ENCODE measurements around the gene LRRC8E.
"Not testable (repeated sequence)": the region's sequence is repeated elsewhere in the genome, so short reads cannot be mapped to it uniquely, and the experiment has no call there.

The LRRC8E gene

DNA sequence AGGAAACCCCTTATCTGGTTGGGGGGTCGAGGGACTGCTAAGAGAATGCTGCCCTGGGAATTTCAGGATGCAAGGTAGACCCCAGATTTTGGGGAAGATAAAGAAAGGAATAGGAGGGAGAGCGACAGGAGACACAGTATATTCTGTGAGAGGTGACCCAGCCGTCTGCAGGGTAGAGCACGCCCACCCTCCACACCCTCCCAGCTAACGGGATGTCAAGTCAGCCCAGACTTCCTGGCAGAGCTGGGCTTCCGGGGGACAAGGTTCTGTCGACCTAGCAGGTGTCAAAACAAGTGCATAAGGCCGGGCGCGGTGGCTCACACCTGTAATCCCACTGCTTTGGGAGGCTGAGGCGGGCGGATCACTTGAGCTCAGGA lies 13.4 kb upstream of the LRRC8E start:
- Histone ChIP-seq H2AFZ (ENCODE audit: low read depth, low read length) (peak overlapping the region; percentile 21), H3K4me1 (ENCODE audit: insufficient read depth, low read length) (peaks cover 35% of the 10 kb centered on the region), H3K4me3 (ENCODE audit: low read length) (peak overlapping the region; percentile 76), H3K27me3 (ENCODE audit: insufficient read depth, low read length) (no peaks in the 10 kb centered on the region), H3K36me3 (ENCODE audit: insufficient read depth, low read length) (peaks cover 2% of the 10 kb centered on the region), H3K9me3 (ENCODE audit: low read length) (no peaks in the 10 kb centered on the region)

- H3K27me3 ChIP-seq (ENCODE audit: insufficient read depth, low read length): no peaks in the 10 kb centered on the region
- H3K4me1 ChIP-seq (ENCODE audit: insufficient read depth, low read length): peaks cover 18% of the 10 kb centered on the region
- H3K4me3 ChIP-seq (ENCODE audit: low read length): no peak overlapping the region
- H3K9me3 ChIP-seq (ENCODE audit: low read length): no peaks in the 10 kb centered on the region
- no peak overlapping the region for H2AFZ ChIP-seq (ENCODE audit: low read depth, low read length)
- peaks cover 2% of the 10 kb centered on the region for H3K36me3 ChIP-seq (ENCODE audit: insufficient read depth, low read length)
Observed at GRCh38 chr19:7877249-7877836, 11.0 kb upstream of the LRRC8E start.

- no peak overlapping the region for H2AFZ ChIP-seq (ENCODE audit: low read depth, low read length)
- no peaks in the 10 kb centered on the region for H3K9me3 ChIP-seq (ENCODE audit: low read length)
- no peak overlapping the region for H3K4me3 ChIP-seq (ENCODE audit: low read length)
- no peaks in the 10 kb centered on the region for H3K36me3 ChIP-seq (ENCODE audit: insufficient read depth, low read length)
- peaks cover 4% of the 10 kb centered on the region for H3K4me1 ChIP-seq (ENCODE audit: insufficient read depth, low read length)
- H3K27me3 ChIP-seq (ENCODE audit: insufficient read depth, low read length): no peaks in the 10 kb centered on the region
Observed at GRCh38 chr19:7879111-7879807, 9.1 kb upstream of the LRRC8E start.

- no peaks in the 10 kb centered on the region for H3K9me3 ChIP-seq (ENCODE audit: low read length)
- no peak overlapping the region for H3K4me3 ChIP-seq (ENCODE audit: low read length)
Observed at GRCh38 chr19:7879836-7880235, 8.5 kb upstream of the LRRC8E start.

DNA sequence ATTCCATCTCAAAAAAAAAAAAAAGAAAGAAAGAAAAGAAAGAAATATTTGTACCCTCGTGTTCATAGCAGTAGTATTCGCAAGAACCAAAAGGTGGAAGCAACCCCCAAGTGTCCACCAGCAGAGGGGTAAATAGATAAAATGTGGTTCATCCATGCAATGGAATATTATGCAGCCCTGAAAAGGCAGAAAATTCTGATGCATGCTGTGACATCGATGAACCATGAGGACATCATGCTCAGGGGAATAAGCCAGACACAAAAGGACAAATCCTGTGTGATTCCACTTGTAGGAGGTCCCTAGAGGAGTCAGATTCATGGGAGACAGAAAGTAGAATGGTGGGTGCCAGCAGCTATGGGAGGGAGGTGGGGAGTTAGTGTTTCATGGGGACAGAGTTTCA lies 6.4 kb upstream of the LRRC8E start:
- H3K4me3 ChIP-seq (ENCODE audit: low read length): no peak overlapping the region
- no peaks in the 10 kb centered on the region for H3K36me3 ChIP-seq (ENCODE audit: insufficient read depth, low read length)
- no peaks in the 10 kb centered on the region for H3K4me1 ChIP-seq (ENCODE audit: insufficient read depth, low read length)
- no peaks in the 10 kb centered on the region for H3K9me3 ChIP-seq (ENCODE audit: low read length)
- no peak overlapping the region for H2AFZ ChIP-seq (ENCODE audit: low read depth, low read length)
- peaks cover 2% of the 10 kb centered on the region for H3K27me3 ChIP-seq (ENCODE audit: insufficient read depth, low read length)

More at GRCh38 chr19:7879836-7880235, 8.5 kb upstream of the LRRC8E start:
- peaks cover 2% of the 10 kb centered on the region for H3K4me1 ChIP-seq (ENCODE audit: insufficient read depth, low read length)
- H3K27me3 ChIP-seq (ENCODE audit: insufficient read depth, low read length): no peaks in the 10 kb centered on the region
- H2AFZ ChIP-seq (ENCODE audit: low read depth, low read length): no peak overlapping the region
- no peaks in the 10 kb centered on the region for H3K36me3 ChIP-seq (ENCODE audit: insufficient read depth, low read length)

GRCh38 chr19:7883105-7883504 lies 5.2 kb upstream of the LRRC8E start:
- peaks cover 11% of the 10 kb centered on the region for H3K27me3 ChIP-seq (ENCODE audit: insufficient read depth, low read length)
- no peaks in the 10 kb centered on the region for H3K36me3 ChIP-seq (ENCODE audit: insufficient read depth, low read length)
- no peaks in the 10 kb centered on the region for H3K9me3 ChIP-seq (ENCODE audit: low read length)
- H3K4me1 ChIP-seq (ENCODE audit: insufficient read depth, low read length): no peaks in the 10 kb centered on the region
- H2AFZ ChIP-seq (ENCODE audit: low read depth, low read length): no peak overlapping the region
- no peak overlapping the region for H3K4me3 ChIP-seq (ENCODE audit: low read length)

GRCh38 chr19:7883796-7884570 lies 4.3 kb upstream of the LRRC8E start:
- Histone ChIP-seq H2AFZ (ENCODE audit: low read depth, low read length) (no peak overlapping the region), H3K4me1 (ENCODE audit: insufficient read depth, low read length) (no peaks in the 10 kb centered on the region), H3K27me3 (ENCODE audit: insufficient read depth, low read length) (peaks cover 19% of the 10 kb centered on the region), H3K9me3 (ENCODE audit: low read length) (no peaks in the 10 kb centered on the region), H3K4me3 (ENCODE audit: low read length) (no peak overlapping the region), H3K36me3 (ENCODE audit: insufficient read depth, low read length) (no peaks in the 10 kb centered on the region)

GRCh38 chr19:7885818-7886217 lies 2.5 kb upstream of the LRRC8E start:
- H2AFZ ChIP-seq (ENCODE audit: low read depth, low read length): no peak overlapping the region
- no peaks in the 10 kb centered on the region for H3K36me3 ChIP-seq (ENCODE audit: insufficient read depth, low read length)
- H3K4me1 ChIP-seq (ENCODE audit: insufficient read depth, low read length): no peaks in the 10 kb centered on the region
- H3K4me3 ChIP-seq (ENCODE audit: low read length): no peak overlapping the region
- H3K27me3 ChIP-seq (ENCODE audit: insufficient read depth, low read length): peaks cover 25% of the 10 kb centered on the region
- no peaks in the 10 kb centered on the region for H3K9me3 ChIP-seq (ENCODE audit: low read length)

DNA sequence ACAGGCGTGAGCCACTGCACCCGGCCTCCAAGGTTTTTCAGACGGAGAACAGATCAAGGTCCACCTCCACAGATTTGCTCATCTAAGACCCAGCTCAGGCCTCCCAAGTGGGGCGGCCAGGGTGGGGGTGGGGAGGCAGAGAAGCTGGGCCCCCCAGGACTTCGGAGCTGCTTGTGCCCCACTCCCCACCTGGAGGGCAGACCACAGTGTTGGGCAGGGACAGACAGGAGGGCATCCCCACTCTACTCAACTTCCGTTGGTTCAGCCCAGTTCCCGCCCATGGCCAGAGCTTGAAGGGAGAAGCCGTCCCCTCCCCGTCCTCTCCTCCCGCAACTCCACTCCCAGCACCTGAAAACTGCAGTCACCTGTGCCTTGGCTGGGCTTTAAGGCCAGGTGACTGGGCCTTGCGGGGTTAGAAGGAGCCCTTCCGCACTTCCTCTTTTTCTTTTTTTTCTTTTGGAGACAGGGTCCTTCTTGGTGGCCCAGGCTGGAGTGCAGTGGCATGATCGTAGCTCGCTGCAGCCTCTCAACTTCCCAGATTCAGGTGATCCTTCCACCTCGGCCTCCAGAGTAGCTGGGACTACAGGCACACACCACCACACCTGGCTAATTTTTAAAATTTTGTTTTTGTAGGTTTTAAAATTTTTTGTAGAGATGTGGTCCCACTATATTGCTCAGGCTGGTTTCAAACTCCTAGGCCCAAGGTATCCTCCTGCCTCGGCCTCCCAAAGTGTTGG lies 734 bp upstream of the LRRC8E start:
- Histone ChIP-seq H3K4me3 (ENCODE audit: low read length) (no peak overlapping the region), H3K36me3 (ENCODE audit: insufficient read depth, low read length) (no peaks in the 10 kb centered on the region), H3K9me3 (ENCODE audit: low read length) (no peaks in the 10 kb centered on the region), H3K4me1 (ENCODE audit: insufficient read depth, low read length) (no peaks in the 10 kb centered on the region), H3K27me3 (ENCODE audit: insufficient read depth, low read length) (peaks cover 25% of the 10 kb centered on the region), H2AFZ (ENCODE audit: low read depth, low read length) (no peak overlapping the region)

GRCh38 chr19:7888826-7889217 lies 512 bp downstream of the LRRC8E start:
- H2AFZ ChIP-seq (ENCODE audit: low read depth, low read length): no peak overlapping the region
- H3K36me3 ChIP-seq (ENCODE audit: insufficient read depth, low read length): no peaks in the 10 kb centered on the region
- H3K27me3 ChIP-seq (ENCODE audit: insufficient read depth, low read length): peaks cover 25% of the 10 kb centered on the region
- no peaks in the 10 kb centered on the region for H3K9me3 ChIP-seq (ENCODE audit: low read length)
- no peak overlapping the region for H3K4me3 ChIP-seq (ENCODE audit: low read length)
- no peaks in the 10 kb centered on the region for H3K4me1 ChIP-seq (ENCODE audit: insufficient read depth, low read length)

DNA sequence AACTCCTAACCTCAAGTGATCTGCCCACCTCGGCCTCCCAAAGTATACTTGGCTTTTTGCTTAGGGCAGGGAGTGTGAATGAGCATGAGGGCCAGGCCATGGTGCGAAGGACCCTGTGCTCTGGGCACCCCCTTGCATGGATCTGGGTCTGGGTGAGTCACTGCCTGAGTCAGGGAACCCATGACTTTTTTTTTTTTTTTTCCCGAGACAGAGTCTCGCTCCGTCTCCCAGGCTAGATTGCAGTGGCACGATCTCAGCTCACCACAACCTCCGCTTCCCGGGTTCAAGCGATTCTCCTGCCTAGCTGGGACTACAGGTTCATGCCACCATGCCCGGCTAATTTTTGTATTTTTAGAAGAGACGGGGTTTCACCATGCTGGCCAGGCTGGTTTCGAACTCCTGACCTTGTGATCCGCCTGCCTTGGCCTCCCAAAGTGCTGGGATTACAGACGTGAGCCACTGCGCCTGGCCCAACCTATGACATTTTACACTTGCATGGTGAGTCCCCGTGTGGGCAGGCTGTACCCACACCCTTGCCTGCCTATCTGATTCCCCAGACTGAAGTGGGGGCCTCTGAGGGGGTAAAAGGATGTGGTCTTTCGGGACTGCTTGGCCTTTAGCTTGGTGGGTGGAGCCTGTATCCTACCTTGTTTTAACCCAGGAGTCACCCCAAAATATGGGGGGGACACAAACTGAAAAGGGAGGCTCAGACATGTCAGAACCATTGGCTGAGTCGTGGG lies 5.2 kb downstream of the LRRC8E start:
- H3K36me3 ChIP-seq (ENCODE audit: insufficient read depth, low read length); H2AFZ ChIP-seq (ENCODE audit: low read depth, low read length); H3K9me3 ChIP-seq (ENCODE audit: low read length); H3K4me1 ChIP-seq (ENCODE audit: insufficient read depth, low read length); H3K4me3 ChIP-seq (ENCODE audit: low read length): not testable (repeated sequence)
- H3K27me3 ChIP-seq (ENCODE audit: insufficient read depth, low read length): peaks cover 13% of the 10 kb centered on the region

GRCh38 chr19:7894612-7895309 lies 6.5 kb downstream of the LRRC8E start:
- Histone ChIP-seq H3K9me3 (ENCODE audit: low read length) (no peaks in the 10 kb centered on the region), H3K4me1 (ENCODE audit: insufficient read depth, low read length) (no peaks in the 10 kb centered on the region), H3K36me3 (ENCODE audit: insufficient read depth, low read length) (no peaks in the 10 kb centered on the region), H2AFZ (ENCODE audit: low read depth, low read length) (no peak overlapping the region), H3K27me3 (ENCODE audit: insufficient read depth, low read length) (peaks cover 5% of the 10 kb centered on the region), H3K4me3 (ENCODE audit: low read length) (no peak overlapping the region)
